ENCODE data around the gene AREG.

Gene AREG

GRCh38 chr4:74464291-74464690, 19.4 kb downstream of the AREG start:
- no peak for DNase-seq

GRCh38 chr4:74466242-74466641, 21.3 kb downstream of the AREG start:
- DNase-seq, result no peak

GRCh38 chr4:74471264-74471663, 26.3 kb downstream of the AREG start:
- DNase-seq, result no peak

GRCh38 chr4:74473155-74473811, 28.3 kb downstream of the AREG start:
- DNase-seq, result peak in 1 of 2 experiments; percentile 71

- DNase-seq, result no peak
Observed at GRCh38 chr4:74474345-74475090, 29.6 kb downstream of the AREG start.

- DNase-seq, result no peak
Observed at GRCh38 chr4:74475091-74475800, 30.3 kb downstream of the AREG start.

GRCh38 chr4:74475946-74476345, 31.0 kb downstream of the AREG start:
- no peak for DNase-seq

GRCh38 chr4:74479009-74479408, 34.1 kb downstream of the AREG start:
- no peak for DNase-seq

- DNase-seq, result no peak
Observed at GRCh38 chr4:74480267-74480666, 35.3 kb downstream of the AREG start.

- DNase-seq, result no peak
Observed at GRCh38 chr4:74481891-74482609, 37.1 kb downstream of the AREG start.

GRCh38 chr4:74483226-74483911, 38.4 kb downstream of the AREG start:
- DNase-seq, result no peak

- no peak for DNase-seq
Observed at GRCh38 chr4:74486905-74487304, 42.0 kb downstream of the AREG start.

GRCh38 chr4:74487771-74488170, 42.8 kb downstream of the AREG start:
- DNase-seq, result no peak

- DNase-seq, result no peak
Observed at GRCh38 chr4:74490736-74491135, 45.8 kb downstream of the AREG start.

GRCh38 chr4:74499986-74500781, 55.2 kb downstream of the AREG start:
- DNase-seq, result no peak

GRCh38 chr4:74501579-74501978, 56.6 kb downstream of the AREG start:
- peak; percentile 7 to 9 for DNase-seq

- DNase-seq, result no peak
Observed at GRCh38 chr4:74503580-74503979, 58.6 kb downstream of the AREG start.

GRCh38 chr4:74504212-74504611, 59.3 kb downstream of the AREG start:
- DNase-seq, result no peak

Data from SW 1271 (cell line).